GM18502 (cell line): Measurements from ENCODE around the gene AGER.
"Not testable (repeated sequence)": the region's sequence is repeated elsewhere in the genome, so short reads cannot be mapped to it uniquely, and the experiment has no call there.

Experiments
- ATAC-seq: cut with Tn5 transposase; IDR thresholded peaks from one replicate; pipeline ENCODE4 v1.9.1; 2021; ENCODE audit warnings: mild to moderate bottlenecking; ENCODE audit not compliant: unreplicated experiment, poor library complexity

The AGER gene

DNA sequence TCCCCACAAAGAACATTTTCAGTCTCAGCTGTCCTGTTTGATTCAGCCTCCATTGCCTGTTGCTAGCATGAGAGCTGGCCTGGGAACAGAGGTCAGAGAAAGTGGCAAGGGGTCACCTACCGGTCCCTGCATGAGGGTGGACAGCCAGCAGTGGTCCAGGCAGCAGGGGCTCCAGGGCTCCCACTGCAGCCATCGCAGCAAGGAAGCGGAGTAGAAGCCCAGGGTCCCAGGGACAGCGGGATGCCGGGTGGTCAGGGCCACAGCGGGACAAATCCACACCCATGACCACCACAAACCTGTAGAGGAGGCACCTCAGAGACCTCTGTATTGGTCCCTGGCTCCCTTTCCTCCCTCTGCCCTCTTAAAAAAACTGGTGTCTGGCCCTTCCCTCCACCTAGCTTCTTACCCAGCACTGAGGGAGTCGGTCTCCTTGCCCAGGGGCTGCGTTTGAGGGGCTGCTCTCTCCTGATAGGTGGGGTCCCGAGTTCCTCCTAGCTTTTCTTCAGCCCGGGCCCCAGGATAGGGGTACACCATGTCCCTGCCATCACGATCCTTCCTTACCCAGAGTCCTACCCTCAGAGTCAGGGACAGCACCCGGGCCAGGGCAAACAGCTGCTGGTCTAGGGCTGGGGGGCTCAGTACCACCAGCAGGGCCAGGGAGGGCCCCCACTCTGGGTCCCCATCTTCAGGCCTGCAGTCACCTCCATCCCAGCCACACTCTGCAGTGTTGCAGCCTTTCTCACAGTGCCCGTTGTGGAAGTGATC is 16.8 kb upstream of the AGER start:
- ATAC-seq = no peak

- ATAC-seq = no peak
These were observed 14.8 kb upstream of the AGER start for GRCh38 chr6:32198866-32199265.

DNA sequence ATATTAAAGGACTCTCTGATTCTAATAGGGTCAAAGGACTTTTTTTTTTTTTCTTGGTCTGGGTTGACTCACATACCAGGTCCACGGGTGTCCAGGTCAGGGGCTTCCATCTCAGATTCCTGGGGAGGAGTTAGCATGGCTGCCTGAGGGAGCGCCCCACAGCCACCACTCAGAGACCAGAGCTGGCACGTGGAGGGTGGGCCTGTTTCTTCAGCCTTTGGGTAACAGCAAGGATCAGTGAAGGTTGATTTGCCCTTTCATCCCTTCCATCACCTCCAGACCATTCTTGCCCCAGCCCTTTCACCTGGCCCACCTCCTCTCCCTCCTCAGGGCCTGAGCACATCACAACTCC is 14.3 kb upstream of the AGER start:
- ATAC-seq = no peak

DNA sequence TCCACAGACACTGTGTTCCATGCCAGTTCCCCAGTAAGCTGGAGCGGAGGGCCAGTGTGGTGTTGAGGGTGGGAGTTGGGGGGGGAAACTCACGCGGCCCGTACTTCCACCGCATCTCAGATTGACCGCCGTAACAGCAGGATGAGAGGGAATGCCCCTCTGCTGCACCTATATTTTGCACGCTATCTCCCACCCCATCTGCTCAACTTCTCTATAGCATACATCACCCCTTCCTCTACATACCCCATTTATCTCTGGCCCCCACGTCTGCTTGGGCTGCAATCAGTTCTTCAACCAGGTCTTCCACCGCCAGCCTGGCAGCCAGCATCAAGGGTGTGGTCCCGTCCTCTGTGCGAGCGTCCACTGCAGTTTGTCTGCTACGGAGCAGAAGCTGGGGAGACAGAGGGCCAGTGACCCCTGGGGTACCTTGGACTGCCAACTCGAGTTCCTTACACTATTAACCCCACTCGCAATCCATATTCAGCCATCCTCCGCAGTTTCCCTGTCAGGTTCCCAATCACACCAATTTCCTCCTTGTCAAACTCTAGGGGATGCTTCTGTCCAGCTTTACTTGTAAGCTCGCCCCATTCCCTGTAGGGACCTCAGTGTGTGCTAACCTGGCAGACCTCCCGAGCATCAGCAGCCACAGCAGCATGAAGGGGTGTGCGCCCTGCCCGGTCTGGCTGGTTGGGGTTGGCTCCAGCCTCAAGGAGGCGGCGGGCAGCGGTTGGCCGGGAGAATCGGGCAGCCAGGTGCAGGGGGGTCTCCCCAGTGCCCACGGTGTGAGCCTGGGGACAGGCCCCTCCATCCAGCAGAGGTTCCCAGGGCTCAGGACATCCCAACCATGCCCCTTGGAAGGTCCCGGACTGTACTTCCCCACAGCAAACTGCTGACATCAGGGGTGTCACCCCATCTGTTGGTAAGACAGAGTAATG is 12.9 kb upstream of the AGER start:
- no peak for ATAC-seq

DNA sequence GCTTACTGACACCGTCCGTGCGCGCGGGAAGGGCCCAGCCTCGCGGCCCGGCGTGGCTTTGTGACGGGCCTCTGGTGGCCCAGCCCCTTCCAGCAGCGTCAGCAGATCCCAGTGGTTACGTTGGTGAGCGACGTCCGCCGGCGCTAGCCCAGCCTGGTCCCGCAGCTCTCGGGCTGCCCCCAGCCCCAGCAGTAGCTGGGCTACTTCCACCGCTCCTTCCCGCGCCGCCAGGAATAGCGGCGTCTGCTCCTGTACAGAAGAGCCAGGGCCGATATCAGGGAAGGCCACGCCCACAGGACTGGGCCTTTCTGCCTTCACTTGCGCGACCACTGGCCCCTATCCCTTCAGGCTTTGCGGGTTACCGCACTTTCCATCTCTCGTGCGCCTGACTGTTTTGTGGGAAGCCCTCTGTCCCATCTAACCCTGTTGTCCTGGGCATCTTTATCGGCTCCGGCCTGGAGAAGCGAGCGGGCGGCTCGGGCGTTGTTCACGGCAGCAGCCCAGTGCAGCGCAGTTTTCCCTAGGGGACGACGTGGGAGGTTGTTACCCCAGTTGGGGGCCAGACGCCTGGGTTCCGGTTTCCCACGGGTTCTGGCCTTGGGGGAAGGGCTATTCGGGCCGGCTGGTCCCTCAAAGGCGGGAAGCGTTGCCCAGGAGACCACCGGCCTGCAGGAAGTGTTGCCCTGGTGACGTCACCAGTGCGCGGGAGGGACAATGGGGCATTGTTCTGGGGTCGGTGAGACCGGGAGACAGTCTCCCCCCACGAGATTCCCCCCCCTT is 12.0 kb upstream of the AGER start:
- ATAC-seq = peak; percentile 79

- ATAC-seq = peak; percentile 80
These were observed 11.5 kb upstream of the AGER start for GRCh38 chr6:32195652-32195901.

DNA sequence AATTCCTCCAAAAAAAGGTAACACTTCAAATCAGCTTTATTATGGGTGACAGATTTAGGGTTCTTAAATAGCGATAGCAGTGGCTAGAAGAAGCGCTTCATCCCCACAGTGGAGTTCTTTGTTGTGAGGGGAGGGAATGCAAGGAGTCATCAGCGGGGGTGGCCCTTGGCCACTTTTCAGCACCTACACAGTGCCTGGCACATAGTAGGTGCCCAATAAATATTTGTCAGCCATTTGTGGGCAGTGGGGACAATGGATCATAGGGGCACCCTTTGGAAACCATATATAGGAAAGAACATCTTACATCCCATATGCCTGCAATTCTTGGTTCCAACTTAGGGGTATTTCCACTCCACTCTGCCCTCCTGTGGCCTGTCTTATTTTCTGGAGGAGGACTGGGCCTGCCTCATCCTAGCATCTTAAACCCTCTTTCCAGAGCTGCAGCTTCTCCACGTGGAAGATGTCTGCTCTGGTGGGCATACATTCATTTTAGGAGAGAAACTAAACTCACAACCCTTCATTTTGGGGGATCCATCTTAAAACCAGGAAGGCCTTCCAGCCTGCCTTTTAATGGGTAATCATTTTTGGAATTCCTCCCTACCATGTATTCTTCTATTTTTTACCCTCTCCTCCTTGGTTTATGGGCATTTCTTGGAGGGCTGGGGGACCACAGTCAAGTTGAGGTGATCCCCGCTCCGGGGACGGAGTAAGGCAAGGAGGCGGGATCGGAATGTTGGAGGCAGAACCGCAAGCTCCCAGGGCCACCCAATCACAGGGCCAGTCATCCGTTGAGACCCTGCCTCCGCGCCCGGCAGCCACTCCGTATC is 11.0 kb upstream of the AGER start:
- no peak for ATAC-seq

- no peak for ATAC-seq
These were observed 10.3 kb upstream of the AGER start for GRCh38 chr6:32194388-32194787.

GRCh38 chr6:32193096-32193495 is 9.0 kb upstream of the AGER start:
- not testable (repeated sequence) for ATAC-seq

DNA sequence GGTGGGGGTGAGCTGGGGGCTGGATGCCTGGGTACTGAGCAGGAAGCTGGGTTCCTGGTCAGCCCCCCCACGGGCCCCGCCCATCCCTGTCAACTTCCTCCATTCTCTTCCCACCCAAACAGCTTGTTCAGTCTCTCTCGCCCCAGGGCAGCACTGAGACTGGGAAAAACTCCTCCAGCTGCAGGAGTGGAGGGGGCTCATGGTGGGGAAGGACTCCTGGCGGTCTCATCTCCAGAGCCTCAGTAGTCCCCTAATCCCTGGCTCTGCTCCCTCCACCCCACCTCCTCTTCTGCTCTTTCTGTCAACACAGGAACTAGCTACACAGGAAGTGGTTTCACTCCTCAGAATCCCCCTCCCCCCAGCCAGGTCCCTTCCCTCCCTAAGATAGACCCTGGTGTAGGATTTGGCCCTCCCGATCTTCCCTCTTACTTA is 8.6 kb upstream of the AGER start, which contains the start of gene GPSM3:
TSS of gene GPSM3 (minus strand) at position 36 of the 432 bp plus-strand sequence. CDS start 130 bp downstream, outside the sequence.
- no peak for ATAC-seq

- no peak for ATAC-seq
These were observed 7.9 kb upstream of the AGER start for GRCh38 chr6:32191696-32192607.

- no peak for ATAC-seq
These were observed 7.0 kb upstream of the AGER start for GRCh38 chr6:32190911-32191677.

DNA sequence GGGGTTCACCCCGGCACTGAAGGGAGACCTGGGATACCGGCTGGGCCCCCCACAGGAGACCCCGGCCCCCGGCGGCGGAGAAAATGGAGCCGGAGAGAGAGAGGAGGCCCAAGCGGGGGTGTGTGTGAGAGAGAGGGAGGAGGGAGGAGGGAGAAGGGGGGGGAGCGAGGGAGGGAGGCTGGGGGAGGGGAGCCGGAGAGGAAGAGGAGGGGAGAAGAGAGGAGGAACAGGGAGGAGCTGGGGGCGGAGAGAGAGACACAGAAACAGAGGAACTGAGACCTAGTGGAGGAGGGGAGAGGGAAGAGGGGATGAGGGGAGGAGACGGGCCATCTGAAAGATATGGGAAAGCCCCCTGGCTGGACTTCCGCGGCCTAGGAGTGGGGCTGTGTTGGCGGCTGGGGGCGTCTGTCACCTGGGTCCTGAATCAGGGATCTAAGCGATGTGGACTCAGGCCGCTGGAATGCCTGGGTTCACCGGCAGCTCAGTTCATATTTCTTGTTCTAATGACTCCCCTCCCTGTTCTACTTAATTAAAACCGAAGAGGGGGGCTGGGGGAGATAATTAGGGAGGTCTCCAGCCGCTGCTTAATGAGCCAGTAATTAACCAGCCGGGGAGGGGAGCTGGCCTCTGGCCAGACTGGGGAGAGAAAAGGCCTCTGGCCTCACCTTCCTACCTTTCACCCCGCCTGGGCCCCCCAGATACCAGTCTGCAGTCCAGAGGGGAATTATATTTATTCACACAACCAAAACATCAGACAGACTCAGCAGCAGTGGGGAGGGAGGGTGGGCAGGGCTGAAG is 6.2 kb upstream of the AGER start, which contains the start of gene PBX2:
TSS of gene PBX2 (minus strand) at position 149 of the 798 bp plus-strand sequence. CDS start 287 bp downstream, outside the sequence.
- peak; percentile 50 for ATAC-seq

DNA sequence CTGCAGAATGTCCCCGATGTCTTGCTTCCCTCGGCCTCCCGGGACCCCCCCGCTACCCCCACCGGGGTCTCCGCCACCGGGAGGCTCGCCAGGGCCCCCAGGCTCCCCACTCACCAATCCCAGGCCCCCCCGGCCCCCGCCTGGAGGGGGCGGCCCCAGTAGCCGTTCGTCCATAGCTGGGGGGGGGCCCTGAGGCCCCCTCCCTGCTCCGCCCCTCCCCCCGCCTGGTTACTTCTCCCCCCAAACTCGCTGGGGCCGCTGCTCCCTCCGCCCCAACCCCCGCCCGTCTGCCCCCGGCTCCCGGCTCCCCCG is 5.6 kb upstream of the AGER start:
- no peak for ATAC-seq

DNA sequence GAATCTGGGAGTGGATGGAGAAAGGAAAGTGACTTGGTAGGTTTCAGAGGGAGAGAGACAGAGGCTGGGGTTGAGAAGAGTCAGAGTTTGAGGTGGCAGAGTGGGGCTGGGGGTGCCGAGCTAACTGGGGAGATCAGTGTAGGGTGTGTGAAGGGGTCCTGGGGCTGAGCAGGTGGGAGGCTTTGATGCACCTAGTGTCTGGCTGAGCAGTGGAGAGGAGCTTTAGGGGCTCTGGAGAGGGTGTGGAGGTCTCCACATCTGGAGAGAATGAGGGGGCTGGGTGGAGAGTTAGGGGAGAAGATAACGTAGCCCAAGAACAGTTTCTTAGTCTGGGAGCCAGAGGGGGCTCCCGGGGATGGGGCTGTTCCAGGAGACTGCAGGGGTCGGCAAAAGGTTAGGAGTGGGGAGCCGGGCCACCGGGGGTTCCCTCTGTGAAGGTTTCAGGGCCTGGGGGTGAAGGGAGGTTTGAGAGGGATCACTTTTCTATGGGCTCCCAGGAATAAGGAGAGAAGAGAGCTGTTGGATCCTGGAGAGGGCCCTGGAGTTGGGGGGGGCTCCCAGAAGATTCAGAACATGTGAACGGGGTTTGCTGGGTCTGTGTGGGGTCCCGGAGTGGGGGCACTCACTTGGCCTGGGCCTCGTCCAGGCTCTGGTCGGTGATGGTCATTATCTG is 5.2 kb upstream of the AGER start:
- no peak for ATAC-seq

- no peak for ATAC-seq
These were observed 4.5 kb upstream of the AGER start for GRCh38 chr6:32188381-32189068.
